Right lobe of liver (tissue), 6 donors: ENCODE results near the gene NOX1. TPM values are rescaled to one million over a fixed set of nuclear protein-coding genes. Genes with fewer than 3 reads are reported as not detected.

Experiments
- ATAC-seq, 4 donors: fragments of 200-7000 bp; cut with Tn5 transposase; one replicate each; pipeline ENCODE4 v1.9.1; 2020; ENCODE audit warnings: mild to moderate bottlenecking in 4 of 4, moderate library complexity in 4 of 4
- DNase-seq, 3 donors: peaks; one replicate each; pipeline ENCODE4 v3.0.0-alpha.2; 2020
- H3K27ac ChIP-seq, 3 donors: fragments of 200-600 bp; one replicate each; pipeline ENCODE4 v1.8.0; 2022
- H3K27me3 ChIP-seq, 2 donors: fragments of 200-600 bp; one replicate each; pipeline ENCODE4 v1.8.0; 2022
- H3K36me3 ChIP-seq, 4 donors: fragments of 200-600 bp; sonication (generic) in 1 of 4; one replicate each; pipeline versions ENCODE4 v1.5.1 to v1.8.0; 2017 to 2022; ENCODE audit warnings: control low read depth in 1 of 4
- H3K4me1 ChIP-seq, 4 donors: fragments of 200-600 bp; sonication (generic) in 1 of 4; one replicate each; pipeline versions ENCODE4 v1.5.1 to v1.8.0; 2017 to 2022; ENCODE audit warnings: control low read depth in 1 of 4
- H3K4me3 ChIP-seq, 3 donors: fragments of 200-600 bp; one replicate each; pipeline ENCODE4 v1.8.0; 2022
- H3K9me3 ChIP-seq, 4 donors: fragments of 200-600 bp; sonication (generic) in 1 of 4; one replicate each; pipeline versions ENCODE4 v1.5.1 to v1.8.0; 2017 to 2022; ENCODE audit warnings: control low read depth in 1 of 4
- POLR2A ChIP-seq: fragments of 450-650 bp; IDR thresholded peaks from one replicate; pipeline ENCODE4 v1.6.1; 2017; ENCODE audit warnings: antibody characterized with exemption, mild to moderate bottlenecking
- WGBS: methylation state at CpG from one replicate; pipeline ENCODE4 v1.1.6; 2018; ENCODE audit warnings: low coverage, low lambda C conversion rate; ENCODE audit not compliant: insufficient coverage; ENCODE audit errors: missing lambda C conversion rate; 5-methylcytosine and 5-hydroxymethylcytosine counted together
- intact Hi-C, 2 donors: fragments of 100-400 bp; cut with DNase I; formaldehyde crosslinking; loops; one replicate each; pipeline versions ENCODE4 v1.11.2 to v1.14.1; 2022
- total RNA-seq, 6 experiments: library from RNA; depleted of rRNA in 2 of 6; stranded (reverse); fragments of >200 nt in 2 of 6; fragmentation: NEBNext Ultra II Directional in 3 of 6; extraction: Animal tissue kit (Norgen Biotek cat#: 25700) in 3 of 6; gene quantifications; one replicate each; pipeline versions ENCODE4 v1.1.0 to v1.2.4, GENCODE V29; 2016 to 2023
- TF ChIP-seq, protein P1 (sequence below), 4 donors: fragments of 200-600 bp in 3 of 4; fragments of 450-650 bp in 1 of 4; IDR thresholded peaks; one replicate each; pipeline versions ENCODE4 v1.5.1 to v1.8.0; 2016 to 2022; ENCODE audit warnings: antibody characterized with exemption in 4 of 4, mild to moderate bottlenecking in 2 of 4
- donor health status: DM: no; HTN: yes; CAD: no.
- donor health status: DM: no; HTN: no; CAD: no.
- donor health status: DM: no; HTN: no; CAD: no.
- donor health status: DM: no; HTN: yes; CAD: no.
- donor health status: DM: no; HTN: yes; CAD: no.

Gene NOX1
- total RNA-seq, 6 experiments from 2014 or later: not detected

- intact Hi-C loops: no loop called here
- 34% methylated on average over 5 of the region's 6 CpGs for WGBS
- TF ChIP-seq POLR2A: no peak
- TF ChIP-seq, protein P1, sequence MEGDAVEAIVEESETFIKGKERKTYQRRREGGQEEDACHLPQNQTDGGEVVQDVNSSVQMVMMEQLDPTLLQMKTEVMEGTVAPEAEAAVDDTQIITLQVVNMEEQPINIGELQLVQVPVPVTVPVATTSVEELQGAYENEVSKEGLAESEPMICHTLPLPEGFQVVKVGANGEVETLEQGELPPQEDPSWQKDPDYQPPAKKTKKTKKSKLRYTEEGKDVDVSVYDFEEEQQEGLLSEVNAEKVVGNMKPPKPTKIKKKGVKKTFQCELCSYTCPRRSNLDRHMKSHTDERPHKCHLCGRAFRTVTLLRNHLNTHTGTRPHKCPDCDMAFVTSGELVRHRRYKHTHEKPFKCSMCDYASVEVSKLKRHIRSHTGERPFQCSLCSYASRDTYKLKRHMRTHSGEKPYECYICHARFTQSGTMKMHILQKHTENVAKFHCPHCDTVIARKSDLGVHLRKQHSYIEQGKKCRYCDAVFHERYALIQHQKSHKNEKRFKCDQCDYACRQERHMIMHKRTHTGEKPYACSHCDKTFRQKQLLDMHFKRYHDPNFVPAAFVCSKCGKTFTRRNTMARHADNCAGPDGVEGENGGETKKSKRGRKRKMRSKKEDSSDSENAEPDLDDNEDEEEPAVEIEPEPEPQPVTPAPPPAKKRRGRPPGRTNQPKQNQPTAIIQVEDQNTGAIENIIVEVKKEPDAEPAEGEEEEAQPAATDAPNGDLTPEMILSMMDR (IDR thresholded peaks at IDR 0.05): no peak
- DNase-seq (no peak), ATAC-seq (no peak)
- H3K36me3 ChIP-seq: no peaks in the 10 kb centered on the region
- H3K27me3 ChIP-seq: no peaks in the 10 kb centered on the region
- H3K9me3 ChIP-seq: no peaks in the 10 kb centered on the region
- no peak overlapping the region for H3K4me3 ChIP-seq
- H3K4me1 ChIP-seq: no peaks in the 10 kb centered on the region
- no peak overlapping the region for H3K27ac ChIP-seq
Observed at GRCh38 chrX:100863326-100863864, 10.8 kb downstream of the NOX1 start.

DNA sequence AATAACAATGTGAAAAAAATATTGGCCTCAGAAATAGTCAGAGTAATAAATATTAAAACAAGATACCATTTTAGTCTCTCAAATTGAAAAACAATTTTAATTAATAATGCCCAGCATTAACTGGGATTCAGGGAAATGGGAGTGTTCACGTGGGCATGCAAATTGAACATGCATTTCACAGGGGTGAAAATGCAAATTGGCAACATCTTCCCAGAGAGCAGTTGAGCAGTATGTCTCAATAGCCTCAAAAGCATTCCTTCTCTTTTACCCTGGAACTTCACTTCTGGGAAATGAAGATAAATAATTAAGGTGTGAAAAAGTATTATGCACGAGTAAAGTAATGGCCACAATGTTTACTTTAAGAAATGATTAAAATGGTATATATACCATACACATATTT lies 21.3 kb downstream of the NOX1 start:
- Histone ChIP-seq H3K27me3 (no peaks in the 10 kb centered on the region), H3K9me3 (no peaks in the 10 kb centered on the region), H3K4me1 (no peaks in the 10 kb centered on the region), H3K4me3 (no peak overlapping the region), H3K36me3 (no peaks in the 10 kb centered on the region), H3K27ac (no peak overlapping the region)
- intact Hi-C loops: no loop called here
- TF ChIP-seq, protein P1 (IDR thresholded peaks at IDR 0.05): no peak
- no peak for TF ChIP-seq POLR2A
- ATAC-seq (no peak), DNase-seq (no peak)
- WGBS: 50% methylated on average over 2 of the region's 2 CpGs

DNA sequence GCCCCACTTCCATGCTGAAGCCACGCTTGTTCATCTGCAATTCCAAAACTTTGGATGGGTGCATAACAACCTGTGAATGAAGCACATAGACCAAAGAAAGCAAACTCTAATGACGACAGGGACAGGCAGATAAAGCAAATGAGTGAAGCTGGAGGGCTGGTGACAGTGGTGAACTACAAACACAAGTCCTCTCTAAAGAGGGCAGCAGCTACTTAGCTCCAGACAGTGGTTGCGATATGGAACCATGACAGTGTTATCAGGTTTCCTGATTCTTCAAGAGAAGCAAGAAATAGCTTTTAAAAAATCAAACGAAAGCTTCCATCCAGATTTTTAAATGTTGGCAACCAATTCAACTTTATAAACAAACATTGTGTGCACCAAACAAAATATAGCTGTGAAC lies 23.8 kb downstream of the NOX1 start:
- TF ChIP-seq, protein P1 (IDR thresholded peaks at IDR 0.05): no peak
- no peak for TF ChIP-seq POLR2A
- H3K27ac ChIP-seq: no peak overlapping the region
- H3K4me3 ChIP-seq: no peak overlapping the region
- no peaks in the 10 kb centered on the region for H3K9me3 ChIP-seq
- H3K36me3 ChIP-seq: no peaks in the 10 kb centered on the region
- no peaks in the 10 kb centered on the region for H3K4me1 ChIP-seq
- WGBS: 49% methylated on average over 4 of the region's 4 CpGs
- no peak for ATAC-seq
- intact Hi-C loops: no loop called here
- no peak for DNase-seq
- H3K27me3 ChIP-seq: no peaks in the 10 kb centered on the region

- Histone ChIP-seq H3K27me3 (peaks cover 0 to 4% of the 10 kb centered on the region in 2 donors), H3K36me3 (peaks cover 0 to 27% (median 0%) of the 10 kb centered on the region in 4 donors), H3K4me1 (no peaks in the 10 kb centered on the region), H3K9me3 (no peaks in the 10 kb centered on the region), H3K27ac (no peak overlapping the region), H3K4me3 (no peak overlapping the region)
- DNase-seq: no peak
- ATAC-seq: no peak
- WGBS: 87% methylated on average over 9 of the region's 9 CpGs
- no peak for TF ChIP-seq POLR2A
- TF ChIP-seq, protein P1 (IDR thresholded peaks at IDR 0.05): no peak
- intact Hi-C loops: no loop called here
Observed at GRCh38 chrX:100831219-100831946, 42.8 kb downstream of the NOX1 start.
